ENCODE data around the gene LRP1-AS.
"Not testable (repeated sequence)": the region's sequence is repeated elsewhere in the genome, so short reads cannot be mapped to it uniquely, and the experiment has no call there.

The LRP1-AS gene

GRCh38 chr12:57138526-57139272 is 8.7 kb downstream of the LRP1-AS start:
- DNase-seq = peak; percentile 3

GRCh38 chr12:57135527-57136326 is 11.7 kb downstream of the LRP1-AS start:
- no peak for DNase-seq

GRCh38 chr12:57134949-57135348 is 12.5 kb downstream of the LRP1-AS start:
- no peak for DNase-seq

- DNase-seq = no peak
These were observed 13.5 kb downstream of the LRP1-AS start for GRCh38 chr12:57133916-57134315.

- DNase-seq = no peak
These were observed 14.3 kb downstream of the LRP1-AS start for GRCh38 chr12:57133013-57133569.

GRCh38 chr12:57131896-57132744 is 15.3 kb downstream of the LRP1-AS start:
- no peak for DNase-seq

- DNase-seq = no peak
These were observed 16.5 kb downstream of the LRP1-AS start for GRCh38 chr12:57130941-57131340.

- DNase-seq = no peak
These were observed 17.5 kb downstream of the LRP1-AS start for GRCh38 chr12:57129889-57130288.

GRCh38 chr12:57129321-57129842 is 18.0 kb downstream of the LRP1-AS start:
- no peak for DNase-seq

GRCh38 chr12:57128519-57129247 is 18.7 kb downstream of the LRP1-AS start:
- no peak for DNase-seq

GRCh38 chr12:57127726-57128518 is 19.5 kb downstream of the LRP1-AS start, which contains the start of gene LRP1:
Gene LRP1 (plus strand): TSS chr12:57128483. CDS start chr12:57128965, 482 bp downstream.
- peak; percentile 84 for DNase-seq

GRCh38 chr12:57127101-57127725 is 20.2 kb downstream of the LRP1-AS start:
- no peak for DNase-seq

GRCh38 chr12:57126561-57126960 is 20.9 kb downstream of the LRP1-AS start:
- DNase-seq = no peak

- no peak for DNase-seq
These were observed 21.4 kb downstream of the LRP1-AS start for GRCh38 chr12:57126061-57126460.

- no peak for DNase-seq
These were observed 23.1 kb downstream of the LRP1-AS start for GRCh38 chr12:57124261-57124877.

- DNase-seq = no peak
These were observed 23.6 kb downstream of the LRP1-AS start for GRCh38 chr12:57123813-57124212.

GRCh38 chr12:57120718-57121117 is 26.7 kb downstream of the LRP1-AS start:
- not testable (repeated sequence) for DNase-seq

- no peak for DNase-seq
These were observed 27.9 kb downstream of the LRP1-AS start for GRCh38 chr12:57119294-57120085.

GRCh38 chr12:57118711-57119271 is 28.6 kb downstream of the LRP1-AS start:
- no peak for DNase-seq

Measured in 8988T (cell line).